Measurements from ENCODE around the gene TMEM132A. TPM values are rescaled to one million over a fixed set of nuclear protein-coding genes. Genes with fewer than 3 reads are reported as not detected.

Gene TMEM132A, protein sequence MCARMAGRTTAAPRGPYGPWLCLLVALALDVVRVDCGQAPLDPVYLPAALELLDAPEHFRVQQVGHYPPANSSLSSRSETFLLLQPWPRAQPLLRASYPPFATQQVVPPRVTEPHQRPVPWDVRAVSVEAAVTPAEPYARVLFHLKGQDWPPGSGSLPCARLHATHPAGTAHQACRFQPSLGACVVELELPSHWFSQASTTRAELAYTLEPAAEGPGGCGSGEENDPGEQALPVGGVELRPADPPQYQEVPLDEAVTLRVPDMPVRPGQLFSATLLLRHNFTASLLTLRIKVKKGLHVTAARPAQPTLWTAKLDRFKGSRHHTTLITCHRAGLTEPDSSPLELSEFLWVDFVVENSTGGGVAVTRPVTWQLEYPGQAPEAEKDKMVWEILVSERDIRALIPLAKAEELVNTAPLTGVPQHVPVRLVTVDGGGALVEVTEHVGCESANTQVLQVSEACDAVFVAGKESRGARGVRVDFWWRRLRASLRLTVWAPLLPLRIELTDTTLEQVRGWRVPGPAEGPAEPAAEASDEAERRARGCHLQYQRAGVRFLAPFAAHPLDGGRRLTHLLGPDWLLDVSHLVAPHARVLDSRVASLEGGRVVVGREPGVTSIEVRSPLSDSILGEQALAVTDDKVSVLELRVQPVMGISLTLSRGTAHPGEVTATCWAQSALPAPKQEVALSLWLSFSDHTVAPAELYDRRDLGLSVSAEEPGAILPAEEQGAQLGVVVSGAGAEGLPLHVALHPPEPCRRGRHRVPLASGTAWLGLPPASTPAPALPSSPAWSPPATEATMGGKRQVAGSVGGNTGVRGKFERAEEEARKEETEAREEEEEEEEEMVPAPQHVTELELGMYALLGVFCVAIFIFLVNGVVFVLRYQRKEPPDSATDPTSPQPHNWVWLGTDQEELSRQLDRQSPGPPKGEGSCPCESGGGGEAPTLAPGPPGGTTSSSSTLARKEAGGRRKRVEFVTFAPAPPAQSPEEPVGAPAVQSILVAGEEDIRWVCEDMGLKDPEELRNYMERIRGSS
- total RNA-seq, result 1 to 10 TPM; 1.2 to 2.3 TPM

GRCh38 chr11:60924110-60924905 lies at the start of gene TMEM132A:
Gene TMEM132A (plus strand): TSS chr11:60924460. CDS start chr11:60924634, 174 bp downstream.
- peaks cover 13% of the 10 kb centered on the region for H3K27me3 Mint-ChIP-seq (ENCODE audit: low read depth)
- CTCF ChIA-PET, result interaction anchor here (0.9 to 1.1 kb wide), 4 partner anchors 9 to 93 kb away, joined by 3 to 4 read pairs (median 4); partner anchors contain the start of gene TMEM109
- H3K4me3 Mint-ChIP-seq, result peak within 1 kb of the TSS; percentile 42
- peak; percentile 38 for DNase-seq
- H3K27ac Mint-ChIP-seq, result no peak within 1 kb of the TSS
- H3K36me3 Mint-ChIP-seq (ENCODE audit: low read depth), result peaks cover 34% of the 10 kb centered on the region
- H3K4me1 Mint-ChIP-seq (ENCODE audit: low read depth), result peaks cover 22% of the 10 kb centered on the region
- intact Hi-C loops (cut with micrococcal nuclease), result no loop called here
- no peaks in the 10 kb centered on the region for H3K9me3 Mint-ChIP-seq

DNA sequence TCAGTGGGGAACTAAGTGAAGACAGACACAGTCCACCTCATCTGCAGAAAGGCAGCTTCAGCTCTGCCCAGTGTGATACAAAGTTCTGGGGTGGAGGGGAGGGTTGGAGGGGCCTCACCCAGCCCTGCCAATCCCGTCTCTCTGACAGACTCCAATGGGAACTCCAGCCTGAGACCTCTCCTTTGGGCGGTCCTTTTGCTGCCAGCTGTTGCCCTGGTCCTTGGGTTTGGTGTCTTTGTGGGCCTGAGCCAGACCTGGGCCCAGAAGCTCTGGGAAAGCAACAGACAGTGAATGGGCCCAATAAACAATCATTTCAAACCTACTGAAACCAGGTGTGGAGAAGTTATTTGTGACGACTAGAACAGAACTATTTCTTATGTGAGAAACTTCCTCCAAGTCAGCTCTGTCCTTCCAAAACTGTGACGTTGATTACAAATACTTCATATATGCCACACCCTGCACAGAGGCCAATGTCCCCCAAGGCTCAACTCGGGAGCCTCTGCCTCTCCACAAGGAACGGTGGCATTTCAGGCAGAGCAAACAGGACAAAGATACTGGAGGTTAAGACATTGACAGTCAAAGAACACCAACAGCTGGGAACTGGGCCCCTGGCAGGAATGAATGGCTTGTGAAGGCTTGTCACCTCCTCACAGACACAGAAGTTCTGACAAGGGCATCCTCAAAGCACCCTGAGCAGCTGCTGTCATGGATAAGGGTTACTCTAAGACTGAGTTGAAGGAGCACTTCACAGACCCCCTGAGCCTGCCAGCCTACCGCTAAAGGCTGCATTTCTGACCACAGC lies 48.7 kb upstream of the TMEM132A start:
- Mint-ChIP-seq H3K4me1 (ENCODE audit: low read depth) (peaks cover 3% of the 10 kb centered on the region), H3K9me3 (no peaks in the 10 kb centered on the region), H3K27ac (no peak overlapping the region), H3K36me3 (ENCODE audit: low read depth) (no peaks in the 10 kb centered on the region), H3K27me3 (ENCODE audit: low read depth) (no peaks in the 10 kb centered on the region), H3K4me3 (no peak overlapping the region)
- intact Hi-C loops (cut with micrococcal nuclease), result no loop called here
- CTCF ChIA-PET, result interaction anchor here (0.6 kb wide), 1 partner anchor 244 kb away, joined by 5 read pairs; no protein-coding TSS in a partner anchor
- DNase-seq, result no peak

- Mint-ChIP-seq H3K4me1 (ENCODE audit: low read depth) (peaks cover 3% of the 10 kb centered on the region), H3K4me3 (no peak overlapping the region), H3K27me3 (ENCODE audit: low read depth) (no peaks in the 10 kb centered on the region), H3K36me3 (ENCODE audit: low read depth) (peaks cover 5% of the 10 kb centered on the region), H3K27ac (no peak overlapping the region), H3K9me3 (no peaks in the 10 kb centered on the region)
- intact Hi-C loops (cut with micrococcal nuclease), result no loop called here
- no peak for DNase-seq
- CTCF ChIA-PET, result interaction anchor here (0.6 kb wide), 1 partner anchor 244 kb away, joined by 5 read pairs; no protein-coding TSS in a partner anchor
These were observed 48.1 kb upstream of the TMEM132A start for GRCh38 chr11:60876168-60876485.

GRCh38 chr11:60878245-60879101 lies 45.8 kb upstream of the TMEM132A start:
- Mint-ChIP-seq H3K27ac (no peak overlapping the region), H3K27me3 (ENCODE audit: low read depth) (no peaks in the 10 kb centered on the region), H3K9me3 (no peaks in the 10 kb centered on the region), H3K36me3 (ENCODE audit: low read depth) (peaks cover 13% of the 10 kb centered on the region), H3K4me1 (ENCODE audit: low read depth) (peaks cover 2% of the 10 kb centered on the region), H3K4me3 (no peak overlapping the region)
- no peak for DNase-seq
- CTCF ChIA-PET, result interaction anchor here (1.8 kb wide), 1 partner anchor 47 kb away, joined by 5 read pairs; no protein-coding TSS in a partner anchor
- intact Hi-C loops (cut with micrococcal nuclease), result no loop called here

DNA sequence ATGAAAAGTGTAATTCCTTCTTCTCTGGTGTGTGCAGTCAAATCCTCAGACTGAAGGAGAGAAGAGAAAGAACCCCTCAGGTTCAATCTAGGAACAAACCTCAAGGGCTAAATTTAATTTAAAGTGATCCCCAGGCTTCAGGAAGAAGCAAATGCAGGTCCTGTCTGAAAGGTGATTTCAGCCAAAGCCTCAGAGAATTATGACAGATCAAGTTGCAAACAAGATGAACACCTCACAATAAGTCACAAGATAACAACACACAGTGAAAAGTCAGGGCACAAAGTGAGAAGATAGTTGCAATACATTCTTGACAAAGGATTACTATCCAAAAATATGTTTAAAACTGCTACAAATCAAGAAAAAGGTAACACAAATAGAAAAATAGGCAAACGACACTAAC lies 45.2 kb upstream of the TMEM132A start:
- no peak for DNase-seq
- CTCF ChIA-PET, result no interaction called here
- intact Hi-C loops (cut with micrococcal nuclease), result no loop called here
- Mint-ChIP-seq H3K27ac (no peak overlapping the region), H3K4me1 (ENCODE audit: low read depth) (peaks cover 2% of the 10 kb centered on the region), H3K27me3 (ENCODE audit: low read depth) (no peaks in the 10 kb centered on the region), H3K4me3 (no peak overlapping the region), H3K9me3 (no peaks in the 10 kb centered on the region), H3K36me3 (ENCODE audit: low read depth) (peaks cover 18% of the 10 kb centered on the region)

GRCh38 chr11:60879971-60880588 lies 44.2 kb upstream of the TMEM132A start:
- DNase-seq, result no peak
- H3K27ac Mint-ChIP-seq, result no peak overlapping the region
- peaks cover 20% of the 10 kb centered on the region for H3K36me3 Mint-ChIP-seq (ENCODE audit: low read depth)
- H3K4me3 Mint-ChIP-seq, result no peak overlapping the region
- H3K9me3 Mint-ChIP-seq, result no peaks in the 10 kb centered on the region
- intact Hi-C loops (cut with micrococcal nuclease), result no loop called here
- CTCF ChIA-PET, result no interaction called here
- no peaks in the 10 kb centered on the region for H3K27me3 Mint-ChIP-seq (ENCODE audit: low read depth)
- peaks cover 2% of the 10 kb centered on the region for H3K4me1 Mint-ChIP-seq (ENCODE audit: low read depth)

- CTCF ChIA-PET, result no interaction called here
- intact Hi-C loops (cut with micrococcal nuclease), result no loop called here
- Mint-ChIP-seq H3K9me3 (no peaks in the 10 kb centered on the region), H3K4me3 (no peak overlapping the region), H3K4me1 (ENCODE audit: low read depth) (peaks cover 2% of the 10 kb centered on the region), H3K27ac (no peak overlapping the region), H3K27me3 (ENCODE audit: low read depth) (no peaks in the 10 kb centered on the region), H3K36me3 (ENCODE audit: low read depth) (peaks cover 22% of the 10 kb centered on the region)
- no peak for DNase-seq
These were observed 43.5 kb upstream of the TMEM132A start for GRCh38 chr11:60880643-60881282.

DNA sequence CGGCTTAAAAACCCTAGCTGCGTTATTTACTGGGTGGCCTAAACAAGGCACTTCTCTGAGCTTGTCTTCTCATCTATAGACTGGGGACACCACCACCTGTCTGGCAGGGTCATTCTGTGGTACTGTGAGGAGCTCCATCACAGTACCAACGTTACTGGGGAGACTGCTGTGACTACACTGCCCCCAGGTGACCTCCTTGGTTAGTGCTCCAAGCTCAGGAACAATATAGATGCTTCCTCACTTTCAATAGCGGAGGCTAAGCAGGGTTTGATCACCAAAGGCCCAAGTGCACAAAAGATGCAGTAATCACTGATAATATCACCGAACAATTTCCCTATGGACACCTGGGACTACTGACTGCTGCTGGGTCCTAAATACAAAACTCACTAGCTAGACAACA lies 36.7 kb upstream of the TMEM132A start:
- Mint-ChIP-seq H3K4me3 (no peak overlapping the region), H3K36me3 (ENCODE audit: low read depth) (peaks cover 41% of the 10 kb centered on the region), H3K27me3 (ENCODE audit: low read depth) (no peaks in the 10 kb centered on the region), H3K27ac (no peak overlapping the region), H3K9me3 (no peaks in the 10 kb centered on the region), H3K4me1 (ENCODE audit: low read depth) (peaks cover 2% of the 10 kb centered on the region)
- intact Hi-C loops (cut with micrococcal nuclease), result loop anchor here (1.0 kb wide), 2 partner anchors 43 to 56 kb away; no protein-coding TSS in a partner anchor
- CTCF ChIA-PET, result interaction anchor here (0.6 to 2.5 kb wide), 14 partner anchors 12 to 125 kb away, joined by 3 to 49 read pairs (median 6); no protein-coding TSS in a partner anchor
- peak; percentile 61 for DNase-seq

DNA sequence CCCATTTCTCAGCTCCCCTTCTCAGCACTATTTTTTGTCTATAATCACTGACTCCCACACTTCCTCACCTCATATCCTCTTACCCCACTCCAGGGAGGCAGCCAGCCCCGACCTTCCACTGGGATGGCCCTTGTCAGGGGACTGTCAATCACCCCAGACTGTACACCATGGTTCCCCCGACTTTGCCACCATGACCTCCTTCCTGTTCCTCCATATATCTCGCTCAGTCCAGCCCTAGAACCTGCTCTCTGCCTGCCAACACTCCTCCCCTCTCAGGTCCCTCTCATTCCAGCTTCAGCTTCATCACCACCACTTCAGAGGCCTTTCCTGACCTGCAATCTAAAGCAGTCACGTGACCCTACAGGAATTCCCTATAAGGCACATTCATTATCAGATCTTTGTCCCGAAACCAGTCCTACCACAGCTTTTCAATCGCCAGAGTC lies 34.4 kb upstream of the TMEM132A start:
- Mint-ChIP-seq H3K9me3 (no peaks in the 10 kb centered on the region), H3K4me1 (ENCODE audit: low read depth) (no peaks in the 10 kb centered on the region), H3K36me3 (ENCODE audit: low read depth) (peaks cover 37% of the 10 kb centered on the region), H3K27ac (no peak overlapping the region), H3K27me3 (ENCODE audit: low read depth) (no peaks in the 10 kb centered on the region), H3K4me3 (no peak overlapping the region)
- CTCF ChIA-PET, result interaction anchor here (0.7 to 2.5 kb wide), 5 partner anchors 9 to 60 kb away, joined by 3 to 9 read pairs (median 3); no protein-coding TSS in a partner anchor
- no peak for DNase-seq
- intact Hi-C loops (cut with micrococcal nuclease), result no loop called here

DNA sequence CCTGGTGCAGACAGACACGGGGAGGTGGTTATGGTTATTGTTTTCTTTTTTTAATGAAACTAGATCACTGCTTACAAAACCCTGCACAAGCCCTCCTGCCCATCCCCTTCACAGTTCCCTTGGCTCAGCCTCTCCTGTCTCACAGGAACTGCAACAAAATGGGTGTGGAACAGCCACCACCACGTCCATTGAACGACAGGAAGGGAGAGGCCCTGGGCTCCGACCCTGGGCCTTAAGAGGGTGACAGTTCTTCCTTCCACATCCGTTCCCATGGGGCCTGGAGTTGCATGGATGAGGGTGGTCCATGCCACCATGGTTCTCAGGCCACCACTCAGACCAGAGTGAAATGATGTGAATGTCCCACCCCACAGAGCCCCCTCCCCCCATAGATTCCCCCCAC lies 33.6 kb upstream of the TMEM132A start:
- no peak overlapping the region for H3K4me3 Mint-ChIP-seq
- peaks cover 40% of the 10 kb centered on the region for H3K36me3 Mint-ChIP-seq (ENCODE audit: low read depth)
- H3K4me1 Mint-ChIP-seq (ENCODE audit: low read depth), result no peaks in the 10 kb centered on the region
- DNase-seq, result no peak
- intact Hi-C loops (cut with micrococcal nuclease), result no loop called here
- H3K9me3 Mint-ChIP-seq, result no peaks in the 10 kb centered on the region
- H3K27me3 Mint-ChIP-seq (ENCODE audit: low read depth), result no peaks in the 10 kb centered on the region
- H3K27ac Mint-ChIP-seq, result no peak overlapping the region
- CTCF ChIA-PET, result interaction anchor here (1.6 to 2.0 kb wide), 2 partner anchors 8 to 14 kb away, joined by 3 to 9 read pairs; no protein-coding TSS in a partner anchor

Data from activated naive CD4-positive, alpha-beta T cell treated with anti-CD3 and anti-CD28 coated beads for 36 hours (primary cell).